Endothelial cell of umbilical vein (primary cell): ENCODE measurements around the gene CLRN3. TPM values are rescaled to one million over a fixed set of nuclear protein-coding genes. Genes with fewer than 3 reads are reported as not detected.

Source experiments
- BruUV-seq: library from RNA; stranded (reverse); fragments of 400-500 nt; replicated peaks from 2 replicates; lab custom pipeline; 2021; lab: Mats Ljungman, UMichigan
- CTCF ChIA-PET: fragments of 300-600, 350-600 bp; sonication (Branson Sonifier 250); formaldehyde crosslinking; loops from one replicate; lab custom pipeline; 2021; ENCODE audit warnings: antibody characterized with exemption, inconsistent platforms; lab: Charles Lee
- POLR2A ChIA-PET: fragments of 300-600, 350-600 bp; sonication (Branson Sonifier 250); formaldehyde crosslinking; loops from one replicate; lab custom pipeline; 2021; ENCODE audit warnings: antibody characterized with exemption, inconsistent platforms; lab: Charles Lee
- DNase-seq: peaks from one replicate; pipeline ENCODE4 v3.0.0-alpha.2; 2011; ENCODE audit warnings: low read depth, low spot score
- FAIRE-seq: peaks from 2 replicates; lab custom pipeline; 2011; peaks lifted over from hg19 to GRCh38; lab: Jason Lieb, UNC
- H2AFZ ChIP-seq: 2 replicates; pipeline ENCODE4 v1.6.0; 2012; ENCODE audit warnings: low read depth, low read length, control low read depth, inconsistent platforms
- H3K27ac ChIP-seq: 2 replicates; pipeline ENCODE4 v1.5.1; 2011; ENCODE audit warnings: low read depth, mild to moderate bottlenecking, control low read depth, low read length, moderate library complexity; ENCODE audit not compliant: insufficient read depth
- H3K27me3 ChIP-seq, 2 experiments: 2 replicates each; pipeline versions ENCODE4 v1.6.0 to v1.6.1; 2011; ENCODE audit warnings: low read length in 2 of 2, mixed read lengths in 1 of 2; ENCODE audit not compliant: control insufficient read depth in 2 of 2, insufficient read depth in 2 of 2
- H3K36me3 ChIP-seq, 2 experiments: 2 replicates in 1 of 2; 3 replicates in 1 of 2; pipeline ENCODE4 v1.5.1; 2011; ENCODE audit warnings: low read length in 2 of 2, mild to moderate bottlenecking in 1 of 2, moderate library complexity in 1 of 2; ENCODE audit not compliant: control insufficient read depth in 2 of 2, insufficient read depth in 2 of 2; ENCODE audit errors: extremely low read depth in 1 of 2
- H3K4me1 ChIP-seq: 3 replicates; pipeline ENCODE4 v1.5.1; 2011; ENCODE audit warnings: mild to moderate bottlenecking, low read length; ENCODE audit not compliant: control insufficient read depth, insufficient read depth; ENCODE audit errors: extremely low read depth
- H3K4me2 ChIP-seq: 2 replicates; pipeline ENCODE4 v1.6.1; 2011; ENCODE audit warnings: low read length, control low read depth, mixed read lengths; ENCODE audit not compliant: insufficient read depth
- H3K4me3 ChIP-seq, 3 experiments: fragments of 200-600 bp in 1 of 3; sonication (generic), shearing (Covaris generic) in 1 of 3; replicated peaks in 1 of 3; 2 replicates each; pipeline ENCODE4 v1.5.1; 2011 to 2016; ENCODE audit warnings: control low read depth in 3 of 3, low read length in 3 of 3, mild to moderate bottlenecking in 2 of 3, inconsistent platforms in 1 of 3, low read depth in 1 of 3, moderate library complexity in 1 of 3; ENCODE audit not compliant: insufficient read depth in 1 of 3
- H3K79me2 ChIP-seq: 2 replicates; pipeline ENCODE4 v1.6.0; 2012; ENCODE audit warnings: low read length, inconsistent platforms; ENCODE audit not compliant: control insufficient read depth, insufficient read depth
- H3K9ac ChIP-seq: replicated peaks from 2 replicates; pipeline ENCODE3; 2011; ENCODE audit warnings: low read length, control low read depth; ENCODE audit not compliant: insufficient read depth; ENCODE audit errors: extremely low read depth
- H3K9me1 ChIP-seq: replicated peaks from 3 replicates; pipeline ENCODE4 v1.6.0; 2011; ENCODE audit warnings: mild to moderate bottlenecking, low read length; ENCODE audit not compliant: control insufficient read depth, insufficient read depth; ENCODE audit errors: extremely low read depth
- H3K9me3 ChIP-seq: replicated peaks from 2 replicates; pipeline ENCODE4 v1.5.1; 2012; ENCODE audit warnings: low read length, inconsistent platforms; ENCODE audit not compliant: control insufficient read depth, insufficient read depth
- H4K20me1 ChIP-seq: replicated peaks from 2 replicates; pipeline ENCODE3; 2011; ENCODE audit warnings: mild to moderate bottlenecking, low read length; ENCODE audit not compliant: control insufficient read depth, insufficient read depth; ENCODE audit errors: extremely low read depth
- EZH2 ChIP-seq: IDR thresholded peaks from 2 replicates; pipeline ENCODE4 v1.6.1; 2012; ENCODE audit warnings: borderline replicate concordance, low read depth, mild to moderate bottlenecking, moderate library complexity, low read length, inconsistent platforms; ENCODE audit not compliant: severe bottlenecking
- FOS ChIP-seq: IDR thresholded peaks from 2 replicates; pipeline ENCODE4 v1.6.1; 2011; ENCODE audit warnings: mild to moderate bottlenecking, low read length, moderate library complexity, borderline replicate concordance; ENCODE audit not compliant: insufficient read depth
- GATA2 ChIP-seq: IDR thresholded peaks from 2 replicates; pipeline ENCODE4 v1.7.0; 2011; ENCODE audit warnings: low read depth, mild to moderate bottlenecking, moderate library complexity, mixed read lengths, low read length; ENCODE audit not compliant: insufficient read length, insufficient read depth
- JUN ChIP-seq: IDR thresholded peaks from 2 replicates; pipeline ENCODE4 v1.6.1; 2011; ENCODE audit warnings: borderline replicate concordance, low read depth; ENCODE audit not compliant: insufficient read length, insufficient read depth
- MYC ChIP-seq: IDR thresholded peaks from one replicate; pipeline ENCODE4 v1.6.1; 2011; ENCODE audit warnings: mild to moderate bottlenecking, low read depth, low read length
- POLR2A ChIP-seq: IDR thresholded peaks from 2 replicates; pipeline ENCODE4 v1.6.1; 2012; ENCODE audit warnings: low read depth, mild to moderate bottlenecking, control low read depth, low read length
- POLR2AphosphoS5 ChIP-seq: IDR thresholded peaks from 2 replicates; pipeline ENCODE4 v1.6.1; 2012; ENCODE audit warnings: low read depth, mild to moderate bottlenecking, control low read depth, low read length, moderate library complexity; ENCODE audit not compliant: insufficient read depth
- dilution Hi-C: fragments of 300-500 bp; cut with MboI; formaldehyde crosslinking; loops from one replicate; pipeline ENCODE4 v1.15.0; 2019; ENCODE audit warnings: low sequenced_read_pairs; ENCODE audit not compliant: extremely low pct_ligation_motif_present
- intact Hi-C: fragments of 100-400 bp; cut with micrococcal nuclease; formaldehyde crosslinking; loops from one replicate; pipeline ENCODE4 v1.10.0; 2022
- polyA plus RNA-seq, 4 experiments: library from polyadenylated mRNA; depleted of rRNA in 3 of 4; stranded (reverse) in 3 of 4; unstranded in 1 of 4; fragments of >200 nt; gene quantifications; 2 replicates each; pipeline versions ENCODE4 v1.2.1 to v1.2.3, GENCODE V29; 2011 to 2012; ENCODE audit warnings: missing spikeins in 1 of 4
- total RNA-seq: library from RNA; stranded (reverse); gene quantifications from 2 replicates; pipeline ENCODE4 v1.2.3, GENCODE V29; 2021
- TF ChIP-seq, protein P1 (sequence below), 2 donors: IDR thresholded peaks; 1 replicate in 1 of 2; 2 replicates in 1 of 2; pipeline ENCODE4 v1.5.1; 2011; ENCODE audit warnings: low read length in 2 of 2, mild to moderate bottlenecking in 2 of 2, moderate library complexity in 2 of 2, control low read depth in 1 of 2, inconsistent platforms in 1 of 2, low read depth in 1 of 2; ENCODE audit not compliant: insufficient read depth in 1 of 2; ENCODE audit errors: extremely low read depth in 1 of 2
- TF ChIP-seq, protein P2 (sequence below): IDR thresholded peaks from 2 replicates; pipeline ENCODE4 v1.6.1; 2011; ENCODE audit not compliant: insufficient read depth, insufficient read length

The CLRN3 gene
- total and polyA plus RNA-seq, 2 donors (not counting 3 experiments of a cell fraction or from before 2014, with no cell fraction given), result 0.07 TPM; not detected in 1

DNA sequence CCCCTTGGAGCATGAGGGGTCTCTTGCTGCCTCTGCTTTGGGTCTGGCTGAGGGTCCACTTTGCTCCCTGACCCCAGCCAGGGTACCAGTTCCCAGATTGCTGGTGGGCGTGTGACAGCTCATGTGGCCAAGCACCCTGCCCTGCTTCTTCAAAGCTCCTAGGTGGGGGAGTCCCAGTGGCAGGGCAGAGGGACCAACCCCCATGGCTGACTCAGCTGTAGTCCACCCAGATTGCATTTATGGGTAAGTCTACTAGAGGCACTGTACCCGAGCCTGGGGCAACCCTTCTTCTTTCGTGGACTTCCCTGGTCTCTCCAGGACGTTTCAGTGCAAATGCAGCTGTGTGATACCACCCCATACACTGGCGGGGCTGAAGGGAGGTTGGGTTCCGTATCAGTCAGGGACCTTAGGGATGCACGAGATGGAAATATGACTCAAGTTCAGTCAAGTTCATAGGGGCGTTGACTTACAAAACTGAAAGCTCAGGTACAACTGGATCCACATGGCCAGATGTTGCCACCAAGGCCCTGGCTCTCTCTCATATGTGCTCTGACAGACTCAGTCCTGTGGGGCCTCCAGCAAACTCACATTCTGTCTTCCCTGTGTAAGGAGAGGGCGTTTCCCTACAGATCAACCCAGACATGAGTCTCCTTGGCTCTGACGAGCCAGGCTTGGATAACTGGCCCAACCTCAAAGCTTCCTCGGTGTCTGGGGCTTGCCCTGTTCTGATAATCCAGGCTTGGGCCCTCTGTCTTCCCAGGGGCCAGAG is 27.7 kb upstream of the CLRN3 start:
- BruUV-seq, result no TSS peak
- Histone ChIP-seq H3K4me1 (peaks cover 57% of the 10 kb centered on the region), H3K9ac (no peak overlapping the region), H3K4me3 (no peak overlapping the region), H3K27me3 (no peaks in the 10 kb centered on the region), H3K36me3 (peaks cover 0 to 5% of the 10 kb centered on the region in 2 experiments), H4K20me1 (no peaks in the 10 kb centered on the region), H3K9me1 (no peaks in the 10 kb centered on the region), H2AFZ (no peak overlapping the region), H3K79me2 (peaks cover 25% of the 10 kb centered on the region), H3K4me2 (peak overlapping the region; percentile 2), H3K9me3 (no peaks in the 10 kb centered on the region), H3K27ac (peak overlapping the region; percentile 31)
- DNase-seq (no peak), FAIRE-seq (no peak)
- dilution Hi-C loops (no loop called here), intact Hi-C loops (no loop called here)
- ChIA-PET POLR2A (no interaction called here), CTCF (interaction anchor here (1.1 to 10.3 kb wide), 5 partner anchors 13 to 90 kb away, joined by 3 to 68 read pairs (median 8); partner anchors contain the start of gene PTPRE)
- TF ChIP-seq POLR2AphosphoS5, result no peak
- no peak for TF ChIP-seq JUN
- TF ChIP-seq, protein P1, sequence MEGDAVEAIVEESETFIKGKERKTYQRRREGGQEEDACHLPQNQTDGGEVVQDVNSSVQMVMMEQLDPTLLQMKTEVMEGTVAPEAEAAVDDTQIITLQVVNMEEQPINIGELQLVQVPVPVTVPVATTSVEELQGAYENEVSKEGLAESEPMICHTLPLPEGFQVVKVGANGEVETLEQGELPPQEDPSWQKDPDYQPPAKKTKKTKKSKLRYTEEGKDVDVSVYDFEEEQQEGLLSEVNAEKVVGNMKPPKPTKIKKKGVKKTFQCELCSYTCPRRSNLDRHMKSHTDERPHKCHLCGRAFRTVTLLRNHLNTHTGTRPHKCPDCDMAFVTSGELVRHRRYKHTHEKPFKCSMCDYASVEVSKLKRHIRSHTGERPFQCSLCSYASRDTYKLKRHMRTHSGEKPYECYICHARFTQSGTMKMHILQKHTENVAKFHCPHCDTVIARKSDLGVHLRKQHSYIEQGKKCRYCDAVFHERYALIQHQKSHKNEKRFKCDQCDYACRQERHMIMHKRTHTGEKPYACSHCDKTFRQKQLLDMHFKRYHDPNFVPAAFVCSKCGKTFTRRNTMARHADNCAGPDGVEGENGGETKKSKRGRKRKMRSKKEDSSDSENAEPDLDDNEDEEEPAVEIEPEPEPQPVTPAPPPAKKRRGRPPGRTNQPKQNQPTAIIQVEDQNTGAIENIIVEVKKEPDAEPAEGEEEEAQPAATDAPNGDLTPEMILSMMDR (IDR thresholded peaks at IDR 0.05; ENCODE audit: extremely low read depth in 1 of 2, insufficient read depth in 1 of 2, low read depth in 1 of 2, low read length in 2 of 2), result no peak
- no peak for TF ChIP-seq EZH2
- TF ChIP-seq FOS, result no peak
- no peak for TF ChIP-seq MYC
- TF ChIP-seq GATA2, result no peak
- TF ChIP-seq, protein P2, sequence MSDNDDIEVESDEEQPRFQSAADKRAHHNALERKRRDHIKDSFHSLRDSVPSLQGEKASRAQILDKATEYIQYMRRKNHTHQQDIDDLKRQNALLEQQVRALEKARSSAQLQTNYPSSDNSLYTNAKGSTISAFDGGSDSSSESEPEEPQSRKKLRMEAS, result no peak
- no peak for TF ChIP-seq POLR2A
